Measurements from ENCODE around the gene HPS4. TPM values are rescaled to one million over a fixed set of nuclear protein-coding genes. Genes with fewer than 3 reads are reported as not detected.

HPS4 gene
- total RNA-seq, 3 donors from 2014 or later, result 29.0 to 43.6 (median 35.4) TPM

DNA sequence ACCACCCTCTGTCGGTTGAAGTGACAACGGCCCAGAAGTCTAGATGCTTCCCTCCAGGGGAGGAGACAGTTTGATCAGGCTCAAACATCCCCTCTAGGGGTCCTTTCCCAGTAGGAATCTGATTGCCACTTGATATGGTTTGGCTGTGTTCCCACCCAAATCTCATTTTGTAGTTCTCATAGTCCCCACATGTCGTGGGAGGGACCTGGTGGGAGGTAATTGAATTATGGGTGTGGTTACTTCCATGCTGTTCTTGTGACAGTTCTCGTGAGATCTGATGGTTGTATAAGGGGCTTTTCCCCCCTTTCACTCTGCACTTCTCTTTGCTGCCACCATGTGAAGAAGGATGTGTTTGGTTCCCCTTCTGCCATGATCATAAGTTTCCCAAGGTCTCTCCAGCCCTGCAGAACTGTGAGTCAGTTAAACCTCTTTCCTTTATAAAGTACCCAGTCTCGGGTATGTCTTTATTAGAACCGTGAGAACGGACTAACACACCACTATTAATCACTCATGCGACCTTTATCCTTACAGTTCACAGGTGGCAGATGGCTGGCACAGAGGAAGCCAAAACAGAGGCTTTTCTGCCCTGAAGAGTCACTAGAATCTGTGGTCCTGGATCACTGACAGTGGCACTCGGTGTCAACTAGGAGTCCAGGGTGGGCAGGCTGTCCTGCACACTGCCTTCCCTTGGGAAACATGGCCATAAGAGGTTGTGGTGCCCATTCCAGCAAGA is 33.0 kb downstream of the HPS4 start:
- no peak for TF ChIP-seq POLR2A (IDR thresholded peaks at IDR 0.05)
- H3K9me3 ChIP-seq, result no peaks in the 10 kb centered on the region
- intact Hi-C loops (cut with DNase I; ENCODE audit: low total_unique reads), result no loop called here

DNA sequence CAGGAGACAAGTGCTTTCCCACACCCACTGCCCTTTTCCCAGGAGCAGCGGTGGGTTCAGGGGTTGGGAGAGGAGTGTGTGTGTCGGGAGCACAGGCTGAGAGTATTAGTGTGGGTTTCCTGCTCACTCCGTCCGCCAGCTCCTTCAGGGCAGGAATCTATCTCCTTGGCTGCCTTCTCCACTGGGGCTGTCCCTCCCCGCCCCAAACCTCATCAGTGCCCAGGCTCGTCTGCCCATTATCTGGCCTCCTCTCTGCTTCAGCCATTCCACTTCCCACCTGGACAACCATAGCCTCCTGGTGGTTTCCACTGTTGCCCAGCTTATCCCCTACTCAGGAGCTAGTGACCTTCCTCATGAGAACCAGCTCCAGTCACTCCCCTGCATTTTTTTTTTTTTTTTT is 34.6 kb downstream of the HPS4 start:
- peak in 1 of 2 donors; percentile 46 for DNase-seq (ENCODE audit: low spot score in 2 of 2)
- H3K27ac ChIP-seq, result no peak overlapping the region
- no peaks in the 10 kb centered on the region for H3K4me1 ChIP-seq
- no peak overlapping the region for H3K4me3 ChIP-seq
- H3K9me3 ChIP-seq, result no peaks in the 10 kb centered on the region
- H3K36me3 ChIP-seq, result peaks cover 7% of the 10 kb centered on the region
- intact Hi-C loops (cut with DNase I; ENCODE audit: low total_unique reads), result loop anchor here (2.0 kb wide), 1 partner anchor 170 kb away; the partner anchor contains the start of gene CRYBB1
- no peaks in the 10 kb centered on the region for H3K27me3 ChIP-seq
- TF ChIP-seq POLR2A (IDR thresholded peaks at IDR 0.05), result no peak
- no peak for TF ChIP-seq POLR2AphosphoS5 (IDR thresholded peaks at IDR 0.05)
- TF ChIP-seq, protein P1, sequence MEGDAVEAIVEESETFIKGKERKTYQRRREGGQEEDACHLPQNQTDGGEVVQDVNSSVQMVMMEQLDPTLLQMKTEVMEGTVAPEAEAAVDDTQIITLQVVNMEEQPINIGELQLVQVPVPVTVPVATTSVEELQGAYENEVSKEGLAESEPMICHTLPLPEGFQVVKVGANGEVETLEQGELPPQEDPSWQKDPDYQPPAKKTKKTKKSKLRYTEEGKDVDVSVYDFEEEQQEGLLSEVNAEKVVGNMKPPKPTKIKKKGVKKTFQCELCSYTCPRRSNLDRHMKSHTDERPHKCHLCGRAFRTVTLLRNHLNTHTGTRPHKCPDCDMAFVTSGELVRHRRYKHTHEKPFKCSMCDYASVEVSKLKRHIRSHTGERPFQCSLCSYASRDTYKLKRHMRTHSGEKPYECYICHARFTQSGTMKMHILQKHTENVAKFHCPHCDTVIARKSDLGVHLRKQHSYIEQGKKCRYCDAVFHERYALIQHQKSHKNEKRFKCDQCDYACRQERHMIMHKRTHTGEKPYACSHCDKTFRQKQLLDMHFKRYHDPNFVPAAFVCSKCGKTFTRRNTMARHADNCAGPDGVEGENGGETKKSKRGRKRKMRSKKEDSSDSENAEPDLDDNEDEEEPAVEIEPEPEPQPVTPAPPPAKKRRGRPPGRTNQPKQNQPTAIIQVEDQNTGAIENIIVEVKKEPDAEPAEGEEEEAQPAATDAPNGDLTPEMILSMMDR (IDR thresholded peaks at IDR 0.05), result no peak

More for the DNA sequence above, 33.0 kb downstream of the HPS4 start:
- Histone ChIP-seq H3K36me3 (peaks cover 7% of the 10 kb centered on the region), H3K27me3 (no peaks in the 10 kb centered on the region), H3K4me1 (no peaks in the 10 kb centered on the region), H3K4me3 (no peak overlapping the region), H3K27ac (no peak overlapping the region)
- peak in 1 of 2 donors; percentile 3 for DNase-seq (ENCODE audit: low spot score in 2 of 2)

DNA sequence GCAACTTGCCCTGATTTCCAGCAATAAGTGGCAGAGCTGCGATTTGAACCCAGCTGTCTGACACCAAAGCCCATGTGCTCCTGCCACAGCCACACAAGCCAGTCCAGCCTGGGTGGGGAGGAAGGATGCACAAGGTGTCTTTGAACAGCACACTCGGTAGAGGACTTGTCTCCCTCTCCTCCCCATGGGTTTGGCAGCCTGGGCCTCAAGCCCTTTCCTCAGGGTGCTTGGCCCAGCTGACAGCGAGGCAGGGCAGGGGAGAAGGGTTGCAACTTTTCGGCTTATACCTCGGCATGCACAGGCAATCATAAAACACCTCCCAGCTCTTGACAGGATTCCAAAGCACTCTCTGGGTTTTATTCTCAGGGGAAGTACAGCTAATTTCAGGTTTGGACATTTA is 35.2 kb downstream of the HPS4 start:
- Histone ChIP-seq H3K4me1 (no peaks in the 10 kb centered on the region), H3K4me3 (no peak overlapping the region), H3K27ac (no peak overlapping the region), H3K36me3 (peaks cover 7% of the 10 kb centered on the region), H3K27me3 (no peaks in the 10 kb centered on the region), H3K9me3 (no peaks in the 10 kb centered on the region)
- intact Hi-C loops (cut with DNase I; ENCODE audit: low total_unique reads), result loop anchor here (2.0 kb wide), 1 partner anchor 170 kb away; the partner anchor contains the start of gene CRYBB1
- TF ChIP-seq POLR2A (IDR thresholded peaks at IDR 0.05) (no peak), POLR2AphosphoS5 (IDR thresholded peaks at IDR 0.05) (no peak)
- TF ChIP-seq, protein P1 (IDR thresholded peaks at IDR 0.05), result no peak
- no peak for DNase-seq (ENCODE audit: low spot score in 2 of 2)

DNA sequence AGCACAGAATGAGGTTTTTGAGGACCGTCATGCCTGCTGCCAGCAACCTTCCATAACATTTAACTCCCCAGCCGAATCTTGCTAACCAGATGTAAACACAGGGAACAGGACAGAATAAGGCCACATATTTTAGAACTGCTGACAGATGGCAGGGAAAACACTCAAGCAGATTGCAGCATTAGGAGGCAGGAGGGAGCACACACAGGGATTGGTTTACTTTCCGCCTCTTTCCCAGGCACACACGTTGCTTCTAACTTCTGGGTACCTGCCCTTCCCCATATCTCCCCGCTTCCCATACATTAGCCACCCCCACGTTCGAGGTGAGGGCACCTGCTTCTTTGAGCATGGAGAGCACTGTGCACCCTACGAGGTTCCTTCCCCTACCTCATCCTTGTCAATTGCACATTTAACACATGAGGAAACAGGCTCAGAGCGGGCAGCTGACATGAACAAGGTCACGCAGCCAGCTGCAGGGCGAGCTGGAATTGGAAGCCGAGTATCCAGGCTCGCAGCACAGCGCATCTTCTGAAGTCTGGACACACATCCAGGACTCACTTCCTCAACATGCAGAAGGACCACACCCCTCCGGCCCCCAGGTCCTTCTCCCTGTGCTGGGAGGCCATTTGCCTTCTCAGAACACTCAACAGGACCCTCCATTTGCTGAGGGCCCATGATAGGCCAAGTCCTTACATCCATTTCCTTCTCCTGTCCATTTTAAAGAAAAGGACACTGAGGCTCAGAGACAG is 35.8 kb downstream of the HPS4 start:
- Histone ChIP-seq H3K27ac (no peak overlapping the region), H3K4me3 (no peak overlapping the region), H3K9me3 (no peaks in the 10 kb centered on the region), H3K27me3 (no peaks in the 10 kb centered on the region), H3K4me1 (no peaks in the 10 kb centered on the region), H3K36me3 (peaks cover 7% of the 10 kb centered on the region)
- no peak for DNase-seq (ENCODE audit: low spot score in 2 of 2)
- intact Hi-C loops (cut with DNase I; ENCODE audit: low total_unique reads), result loop anchor here (2.0 kb wide), 1 partner anchor 171 kb away; the partner anchor contains the start of gene CRYBB1
- TF ChIP-seq, protein P1 (IDR thresholded peaks at IDR 0.05), result no peak
- TF ChIP-seq POLR2A (IDR thresholded peaks at IDR 0.05), result no peak
- TF ChIP-seq POLR2AphosphoS5 (IDR thresholded peaks at IDR 0.05), result no peak

DNA sequence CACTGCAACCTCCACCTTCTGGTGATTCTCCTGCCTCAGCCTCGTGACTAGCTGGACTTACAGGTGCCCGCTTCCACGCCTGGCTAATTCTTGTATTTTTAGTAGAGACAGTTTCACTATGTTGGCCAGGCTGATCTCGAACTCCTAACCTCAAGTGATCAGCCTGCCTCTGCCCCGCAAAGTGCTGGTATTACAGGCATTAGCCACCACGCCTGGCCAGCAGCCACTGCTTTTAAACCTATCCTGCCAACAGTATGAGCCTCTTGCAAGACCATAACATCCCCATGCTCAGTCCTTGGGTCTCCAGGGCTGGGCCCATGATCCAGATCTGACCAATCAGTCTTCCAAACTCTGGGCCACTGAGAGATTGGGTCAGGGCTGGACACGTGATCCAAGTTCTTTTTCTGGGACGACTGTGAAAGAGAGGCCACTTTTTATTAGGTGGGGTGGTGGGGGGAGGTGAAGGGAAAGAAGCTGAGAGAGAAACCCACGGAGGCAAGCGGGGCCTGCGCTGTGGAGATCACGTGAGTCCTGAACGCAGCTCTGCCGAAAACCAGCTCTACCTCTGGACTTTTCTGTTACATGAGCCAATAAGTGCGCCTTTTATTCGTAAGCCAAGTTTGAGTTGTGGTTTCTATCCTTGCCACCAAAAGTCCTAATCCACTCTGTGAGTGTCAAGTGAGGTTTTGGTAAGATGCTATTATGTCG is 36.6 kb downstream of the HPS4 start:
- no peak for TF ChIP-seq POLR2A (IDR thresholded peaks at IDR 0.05)
- TF ChIP-seq, protein P1 (IDR thresholded peaks at IDR 0.05), result no peak
- no peak for TF ChIP-seq POLR2AphosphoS5 (IDR thresholded peaks at IDR 0.05)
- Histone ChIP-seq H3K9me3 (no peaks in the 10 kb centered on the region), H3K27ac (no peak overlapping the region), H3K4me1 (no peaks in the 10 kb centered on the region), H3K36me3 (peaks cover 7% of the 10 kb centered on the region), H3K27me3 (no peaks in the 10 kb centered on the region), H3K4me3 (no peak overlapping the region)
- no peak for DNase-seq (ENCODE audit: low spot score in 2 of 2)
- intact Hi-C loops (cut with DNase I; ENCODE audit: low total_unique reads), result no loop called here
